Measurements from ENCODE around the gene ASCL3. TPM values are rescaled to one million over a fixed set of nuclear protein-coding genes. Genes with fewer than 3 reads are reported as not detected.

Gene ASCL3
- total and polyA plus RNA-seq, 10 of the 15 experiments (the other 5 are each of a cell fraction or from before 2014, with no cell fraction given): not detected

DNA sequence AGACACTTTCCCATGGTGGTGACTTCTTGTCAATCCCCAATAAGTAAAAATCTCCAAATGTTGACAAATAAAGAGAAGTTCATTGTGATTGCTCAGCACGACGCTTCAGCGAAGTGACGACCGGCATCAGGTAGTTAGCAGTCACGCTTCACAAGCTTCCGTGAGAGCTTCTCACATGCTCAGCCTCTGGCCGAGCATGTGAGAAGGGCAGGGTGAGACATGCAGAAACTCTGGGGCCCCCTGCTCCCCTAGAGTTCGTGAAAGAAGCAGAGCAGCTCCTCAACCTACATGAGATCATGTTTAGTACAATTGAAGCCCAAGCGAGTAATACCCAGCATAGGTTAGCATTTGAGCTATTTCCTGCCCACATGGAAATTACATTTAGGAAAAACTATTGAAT is 5.7 kb downstream of the ASCL3 start (continued):
- TF ChIP-seq SIX5 (IDR thresholded peaks at IDR 0.05; ENCODE audit: low read depth, low read length, severe bottlenecking) (no peak), BHLHE40 (IDR thresholded peaks at IDR 0.05; ENCODE audit: borderline replicate concordance in 1 of 2, low read depth in 2 of 2, low read length in 1 of 2) (peak; percentile 60 to 79; a peak in 3 of 4 replicates), CEBPB (IDR thresholded peaks at IDR 0.05; ENCODE audit: borderline replicate concordance in 1 of 2, low read depth in 2 of 2, low read length in 2 of 2) (no peak), ZZZ3 (IDR thresholded peaks at IDR 0.05; ENCODE audit: control insufficient read depth, insufficient read length, low read depth) (no peak), KAT2A (conservative IDR thresholded peaks at IDR 0.05; ENCODE audit: control insufficient read depth, low read depth, low read length) (no peak), SUZ12 (IDR thresholded peaks at IDR 0.05; ENCODE audit: unreplicated experiment) (no peak), CBX5 (IDR thresholded peaks at IDR 0.05; ENCODE audit: low read depth) (no peak), POLR2AphosphoS2 (IDR thresholded peaks at IDR 0.05; ENCODE audit: low read depth, low read length) (no peak), POLR2A (IDR thresholded peaks at IDR 0.05; ENCODE audit: low read depth, low read length) (no peak), HDGF (IDR thresholded peaks at IDR 0.05) (no peak), NBN (IDR thresholded peaks at IDR 0.05) (no peak), SMC3 (IDR thresholded peaks at IDR 0.05; ENCODE audit: borderline replicate concordance, low read length) (no peak), STAT3 (IDR thresholded peaks at IDR 0.05; ENCODE audit: low read depth, low read length) (no peak), WRNIP1 (IDR thresholded peaks at IDR 0.05; ENCODE audit: borderline replicate concordance, low read depth, low read length) (no peak), JUNB (IDR thresholded peaks at IDR 0.05) (peak; percentile 43), ETV6 (conservative IDR thresholded peaks at IDR 0.05 in 1 of 2, IDR thresholded peaks at IDR 0.05 in 1 of 2; ENCODE audit: borderline replicate concordance in 1 of 2, low read depth in 1 of 2) (no peak)
- TF ChIP-seq, protein P1, sequence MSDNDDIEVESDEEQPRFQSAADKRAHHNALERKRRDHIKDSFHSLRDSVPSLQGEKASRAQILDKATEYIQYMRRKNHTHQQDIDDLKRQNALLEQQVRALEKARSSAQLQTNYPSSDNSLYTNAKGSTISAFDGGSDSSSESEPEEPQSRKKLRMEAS (IDR thresholded peaks at IDR 0.05; ENCODE audit: low read depth, low read length): no peak
- TF ChIP-seq, protein P2, sequence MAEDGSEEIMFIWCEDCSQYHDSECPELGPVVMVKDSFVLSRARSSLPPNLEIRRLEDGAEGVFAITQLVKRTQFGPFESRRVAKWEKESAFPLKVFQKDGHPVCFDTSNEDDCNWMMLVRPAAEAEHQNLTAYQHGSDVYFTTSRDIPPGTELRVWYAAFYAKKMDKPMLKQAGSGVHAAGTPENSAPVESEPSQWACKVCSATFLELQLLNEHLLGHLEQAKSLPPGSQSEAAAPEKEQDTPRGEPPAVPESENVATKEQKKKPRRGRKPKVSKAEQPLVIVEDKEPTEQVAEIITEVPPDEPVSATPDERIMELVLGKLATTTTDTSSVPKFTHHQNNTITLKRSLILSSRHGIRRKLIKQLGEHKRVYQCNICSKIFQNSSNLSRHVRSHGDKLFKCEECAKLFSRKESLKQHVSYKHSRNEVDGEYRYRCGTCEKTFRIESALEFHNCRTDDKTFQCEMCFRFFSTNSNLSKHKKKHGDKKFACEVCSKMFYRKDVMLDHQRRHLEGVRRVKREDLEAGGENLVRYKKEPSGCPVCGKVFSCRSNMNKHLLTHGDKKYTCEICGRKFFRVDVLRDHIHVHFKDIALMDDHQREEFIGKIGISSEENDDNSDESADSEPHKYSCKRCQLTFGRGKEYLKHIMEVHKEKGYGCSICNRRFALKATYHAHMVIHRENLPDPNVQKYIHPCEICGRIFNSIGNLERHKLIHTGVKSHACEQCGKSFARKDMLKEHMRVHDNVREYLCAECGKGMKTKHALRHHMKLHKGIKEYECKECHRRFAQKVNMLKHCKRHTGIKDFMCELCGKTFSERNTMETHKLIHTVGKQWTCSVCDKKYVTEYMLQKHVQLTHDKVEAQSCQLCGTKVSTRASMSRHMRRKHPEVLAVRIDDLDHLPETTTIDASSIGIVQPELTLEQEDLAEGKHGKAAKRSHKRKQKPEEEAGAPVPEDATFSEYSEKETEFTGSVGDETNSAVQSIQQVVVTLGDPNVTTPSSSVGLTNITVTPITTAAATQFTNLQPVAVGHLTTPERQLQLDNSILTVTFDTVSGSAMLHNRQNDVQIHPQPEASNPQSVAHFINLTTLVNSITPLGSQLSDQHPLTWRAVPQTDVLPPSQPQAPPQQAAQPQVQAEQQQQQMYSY (CRISPR knock-in tag; IDR thresholded peaks at IDR 0.05): no peak
- TF ChIP-seq, protein P3, sequence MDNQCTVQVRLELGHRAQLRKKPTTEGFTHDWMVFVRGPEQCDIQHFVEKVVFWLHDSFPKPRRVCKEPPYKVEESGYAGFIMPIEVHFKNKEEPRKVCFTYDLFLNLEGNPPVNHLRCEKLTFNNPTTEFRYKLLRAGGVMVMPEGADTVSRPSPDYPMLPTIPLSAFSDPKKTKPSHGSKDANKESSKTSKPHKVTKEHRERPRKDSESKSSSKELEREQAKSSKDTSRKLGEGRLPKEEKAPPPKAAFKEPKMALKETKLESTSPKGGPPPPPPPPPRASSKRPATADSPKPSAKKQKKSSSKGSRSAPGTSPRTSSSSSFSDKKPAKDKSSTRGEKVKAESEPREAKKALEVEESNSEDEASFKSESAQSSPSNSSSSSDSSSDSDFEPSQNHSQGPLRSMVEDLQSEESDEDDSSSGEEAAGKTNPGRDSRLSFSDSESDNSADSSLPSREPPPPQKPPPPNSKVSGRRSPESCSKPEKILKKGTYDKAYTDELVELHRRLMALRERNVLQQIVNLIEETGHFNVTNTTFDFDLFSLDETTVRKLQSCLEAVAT (IDR thresholded peaks at IDR 0.05): no peak
- TF ChIP-seq, protein P4, sequence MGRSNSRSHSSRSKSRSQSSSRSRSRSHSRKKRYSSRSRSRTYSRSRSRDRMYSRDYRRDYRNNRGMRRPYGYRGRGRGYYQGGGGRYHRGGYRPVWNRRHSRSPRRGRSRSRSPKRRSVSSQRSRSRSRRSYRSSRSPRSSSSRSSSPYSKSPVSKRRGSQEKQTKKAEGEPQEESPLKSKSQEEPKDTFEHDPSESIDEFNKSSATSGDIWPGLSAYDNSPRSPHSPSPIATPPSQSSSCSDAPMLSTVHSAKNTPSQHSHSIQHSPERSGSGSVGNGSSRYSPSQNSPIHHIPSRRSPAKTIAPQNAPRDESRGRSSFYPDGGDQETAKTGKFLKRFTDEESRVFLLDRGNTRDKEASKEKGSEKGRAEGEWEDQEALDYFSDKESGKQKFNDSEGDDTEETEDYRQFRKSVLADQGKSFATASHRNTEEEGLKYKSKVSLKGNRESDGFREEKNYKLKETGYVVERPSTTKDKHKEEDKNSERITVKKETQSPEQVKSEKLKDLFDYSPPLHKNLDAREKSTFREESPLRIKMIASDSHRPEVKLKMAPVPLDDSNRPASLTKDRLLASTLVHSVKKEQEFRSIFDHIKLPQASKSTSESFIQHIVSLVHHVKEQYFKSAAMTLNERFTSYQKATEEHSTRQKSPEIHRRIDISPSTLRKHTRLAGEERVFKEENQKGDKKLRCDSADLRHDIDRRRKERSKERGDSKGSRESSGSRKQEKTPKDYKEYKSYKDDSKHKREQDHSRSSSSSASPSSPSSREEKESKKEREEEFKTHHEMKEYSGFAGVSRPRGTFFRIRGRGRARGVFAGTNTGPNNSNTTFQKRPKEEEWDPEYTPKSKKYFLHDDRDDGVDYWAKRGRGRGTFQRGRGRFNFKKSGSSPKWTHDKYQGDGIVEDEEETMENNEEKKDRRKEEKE (IDR thresholded peaks at IDR 0.05): no peak
- TF ChIP-seq, protein P5, sequence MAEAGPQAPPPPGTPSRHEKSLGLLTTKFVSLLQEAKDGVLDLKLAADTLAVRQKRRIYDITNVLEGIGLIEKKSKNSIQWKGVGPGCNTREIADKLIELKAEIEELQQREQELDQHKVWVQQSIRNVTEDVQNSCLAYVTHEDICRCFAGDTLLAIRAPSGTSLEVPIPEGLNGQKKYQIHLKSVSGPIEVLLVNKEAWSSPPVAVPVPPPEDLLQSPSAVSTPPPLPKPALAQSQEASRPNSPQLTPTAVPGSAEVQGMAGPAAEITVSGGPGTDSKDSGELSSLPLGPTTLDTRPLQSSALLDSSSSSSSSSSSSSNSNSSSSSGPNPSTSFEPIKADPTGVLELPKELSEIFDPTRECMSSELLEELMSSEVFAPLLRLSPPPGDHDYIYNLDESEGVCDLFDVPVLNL (IDR thresholded peaks at IDR 0.05; ENCODE audit: low read depth, low read length): no peak
